Kidney (tissue), 14 donors: ENCODE data around the gene RAD9A. TPM values are rescaled to one million over a fixed set of nuclear protein-coding genes. Genes with fewer than 3 reads are reported as not detected.

Experiments
- DNase-seq, 5 donors: peaks; one replicate each; pipeline ENCODE4 v3.0.0-alpha.2; 2013 to 2020
- FAIRE-seq: peaks from 2 replicates; lab custom pipeline; 2012; peaks lifted over from hg19 to GRCh38; lab: Jason Lieb, UNC
- H3K27ac ChIP-seq, 2 donors: one replicate each; pipeline ENCODE4 v1.7.0; 2013; ENCODE audit warnings: low read depth in 2 of 2, low read length in 2 of 2, inconsistent platforms in 1 of 2
- H3K27me3 ChIP-seq: one replicate; pipeline ENCODE4 v1.7.1; 2013; ENCODE audit warnings: low read length, inconsistent platforms; ENCODE audit not compliant: control insufficient read depth, insufficient read depth
- H3K36me3 ChIP-seq, 3 donors: one replicate each; pipeline versions ENCODE4 v1.7.0 to v1.7.1; 2013; ENCODE audit warnings: low read length in 3 of 3, control low read depth in 1 of 3, inconsistent platforms in 1 of 3; ENCODE audit not compliant: insufficient read depth in 3 of 3, control insufficient read depth in 2 of 3
- H3K4me1 ChIP-seq, 3 donors: one replicate each; pipeline versions ENCODE4 v1.7.0 to v1.7.1; 2013; ENCODE audit warnings: low read length in 3 of 3, inconsistent platforms in 1 of 3, low read depth in 1 of 3; ENCODE audit not compliant: control insufficient read depth in 2 of 3, insufficient read depth in 2 of 3
- H3K4me3 ChIP-seq, 3 donors: one replicate each; pipeline versions ENCODE4 v1.7.0 to v1.8.1; 2013; ENCODE audit warnings: low read length in 3 of 3, control low read depth in 1 of 3, inconsistent platforms in 1 of 3
- H3K9ac ChIP-seq, 3 donors: one replicate each; pipeline versions ENCODE4 v1.7.0 to v1.7.1; 2013; ENCODE audit warnings: low read length in 3 of 3, control low read depth in 1 of 3, inconsistent platforms in 1 of 3
- H3K9me3 ChIP-seq, 3 donors: one replicate each; pipeline versions ENCODE4 v1.7.0 to v1.7.1; 2013; ENCODE audit warnings: low read length in 3 of 3, control low read depth in 1 of 3, inconsistent platforms in 1 of 3; ENCODE audit not compliant: control insufficient read depth in 2 of 3, insufficient read depth in 1 of 3
- CTCF ChIP-seq: IDR thresholded peaks from 3 replicates; pipeline ENCODE4 v1.5.1; 2012; ENCODE audit warnings: mild to moderate bottlenecking, moderate library complexity, borderline replicate concordance; ENCODE audit not compliant: insufficient read depth; ENCODE audit errors: extremely low read depth
- intact Hi-C: fragments of 100-400 bp; cut with DNase I; formaldehyde crosslinking; loops from one replicate; pipeline ENCODE4 v1.11.1; 2022
- polyA plus RNA-seq: library from polyadenylated mRNA; stranded (reverse); fragments of 350-450 nt; fragmentation: Illumina TruSeq; extraction: RNeasy Lipid Tissue Mini Kit (QIAGEN cat#74804); gene quantifications from one replicate; pipeline ENCODE4 v1.2.3, GENCODE V29; 2014; ENCODE audit warnings: low read depth, low replicate concordance; ENCODE audit not compliant: insufficient read depth
- total RNA-seq: library from RNA; stranded (reverse); fragmentation: NEBNext Ultra II Directional; extraction: Animal tissue kit (Norgen Biotek cat#: 25700); gene quantifications from one replicate; pipeline ENCODE4 v1.2.1, GENCODE V29; 2021
- donor health status: control.
- donor health status: control.
- donor health status: control.
- donor health status: control.
- donor health status: control.
- donor health status: DM: yes; HTN: yes; CAD: no.
- donor health status: Normal renal cell carcinoma (clear cell type).

Gene RAD9A
- total and polyA plus RNA-seq, 2 donors from 2014 or later = 16.4 to 17.8 TPM

- FAIRE-seq = no peak
- Histone ChIP-seq H3K36me3 (no peaks in the 10 kb centered on the region), H3K4me3 (no peak overlapping the region), H3K9me3 (no peaks in the 10 kb centered on the region), H3K27ac (no peak overlapping the region), H3K4me1 (peaks cover 0 to 9% (median 1%) of the 10 kb centered on the region in 3 donors), H3K27me3 (no peaks in the 10 kb centered on the region), H3K9ac (no peak overlapping the region)
- no peak for DNase-seq
- intact Hi-C loops = no loop called here
- no peak for TF ChIP-seq CTCF
These were observed 4.3 kb upstream of the RAD9A start for GRCh38 chr11:67387518-67387917.

DNA sequence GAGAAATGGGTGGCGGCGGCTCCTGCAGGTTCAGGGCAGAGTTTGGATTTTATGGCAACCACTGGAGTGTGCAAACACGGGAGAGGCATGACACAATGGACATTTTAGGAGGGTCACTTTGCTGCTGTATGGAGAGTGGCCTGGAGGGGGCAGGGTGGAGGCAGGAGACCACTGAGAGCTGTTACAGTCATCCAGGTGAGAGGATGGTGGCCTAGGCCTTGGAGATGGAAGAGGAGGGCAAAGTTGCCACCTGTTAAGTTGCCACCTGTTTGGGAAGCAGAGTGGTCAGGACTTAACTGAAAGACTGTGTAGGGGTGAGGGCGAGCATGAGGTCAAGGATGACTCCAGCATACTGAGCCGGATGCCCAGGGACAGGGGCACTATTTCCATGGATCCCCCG, 2.3 kb upstream of the RAD9A start:
- FAIRE-seq = no peak
- intact Hi-C loops = no loop called here
- Histone ChIP-seq H3K9me3 (no peaks in the 10 kb centered on the region), H3K27me3 (no peaks in the 10 kb centered on the region), H3K4me1 (peaks cover 0 to 14% (median 4%) of the 10 kb centered on the region in 3 donors), H3K9ac (no peak overlapping the region), H3K4me3 (no peak overlapping the region), H3K36me3 (no peaks in the 10 kb centered on the region), H3K27ac (no peak overlapping the region)
- peak in 4 of 5 donors; percentile 77 to 83 (median 82) for DNase-seq
- TF ChIP-seq CTCF = peak; percentile 48

DNA sequence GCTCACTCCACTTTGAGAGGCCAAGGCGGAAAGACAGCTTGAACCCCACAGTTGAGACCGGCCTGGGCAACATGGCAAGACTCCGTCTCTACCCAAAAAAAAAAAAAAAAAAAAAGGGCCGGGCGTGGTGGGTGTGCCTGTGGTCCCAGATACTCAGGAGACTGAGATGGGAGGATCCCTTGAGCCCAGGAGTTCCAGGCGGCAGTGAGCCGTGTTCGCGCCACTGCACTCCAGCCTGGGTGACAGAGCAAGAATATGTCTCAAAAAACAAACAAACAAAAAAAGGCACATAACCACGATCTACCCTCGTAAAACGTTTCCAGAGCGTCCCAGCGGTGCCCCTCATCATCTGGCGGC, 861 bp upstream of the RAD9A start:
- H3K36me3 ChIP-seq = no peaks in the 10 kb centered on the region
- peak overlapping the region; percentile 70 to 80 (median 75) for H3K4me3 ChIP-seq
- TF ChIP-seq CTCF = no peak
- no peak for FAIRE-seq
- intact Hi-C loops = no loop called here
- H3K9ac ChIP-seq = peak overlapping the region; percentile 21 to 86 (median 51)
- no peaks in the 10 kb centered on the region for H3K9me3 ChIP-seq
- no peak for DNase-seq
- peak overlapping the region; percentile 64 to 78 for H3K27ac ChIP-seq
- H3K27me3 ChIP-seq = no peaks in the 10 kb centered on the region
- H3K4me1 ChIP-seq = peaks cover 0 to 10% (median 4%) of the 10 kb centered on the region in 3 donors

DNA sequence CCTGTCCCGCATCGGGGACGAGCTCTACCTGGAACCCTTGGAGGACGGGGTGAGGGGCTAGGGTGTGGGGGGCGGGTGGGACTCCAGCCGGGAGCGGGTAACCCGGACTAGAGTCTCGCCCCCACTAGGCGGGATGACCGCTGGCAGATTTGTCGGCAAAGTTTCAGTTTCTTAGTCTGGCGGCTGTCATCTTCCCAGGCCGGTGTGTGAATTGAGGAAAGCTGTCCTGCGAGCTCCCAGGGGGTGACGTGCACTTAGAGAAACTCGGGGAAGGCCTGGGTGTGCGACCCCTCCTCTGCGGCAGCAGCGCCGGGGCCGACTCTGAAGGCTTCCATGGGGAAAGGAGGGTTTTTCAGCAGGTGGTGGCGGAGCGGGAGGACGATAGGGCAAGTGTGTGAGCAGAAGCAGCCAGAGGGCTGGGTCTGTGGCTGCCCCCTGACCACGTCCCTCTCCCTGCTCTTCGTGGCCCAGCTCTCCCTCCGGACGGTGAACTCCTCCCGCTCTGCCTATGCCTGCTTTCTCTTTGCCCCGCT, 463 bp downstream of the RAD9A start:
- H3K9me3 ChIP-seq = no peaks in the 10 kb centered on the region
- TF ChIP-seq CTCF = no peak
- FAIRE-seq (no peak), DNase-seq (no peak)
- H3K9ac ChIP-seq = peak overlapping the region in 2 of 3 donors; percentile 18 to 67
- peaks cover 0 to 10% (median 4%) of the 10 kb centered on the region in 3 donors for H3K4me1 ChIP-seq
- peaks cover 0 to under 1% (median 0%) of the 10 kb centered on the region in 3 donors for H3K36me3 ChIP-seq
- intact Hi-C loops = no loop called here
- H3K27ac ChIP-seq = peak overlapping the region in 1 of 2 donors; percentile 71
- peak overlapping the region; percentile 54 to 80 (median 63) for H3K4me3 ChIP-seq
- no peaks in the 10 kb centered on the region for H3K27me3 ChIP-seq
